Type B pancreatic cell (in vitro differentiated cells): ENCODE data around the gene DDAH1. TPM values are rescaled to one million over a fixed set of nuclear protein-coding genes. Genes with fewer than 3 reads are reported as not detected.

Source experiments
- DNase-seq: peaks from one replicate; pipeline ENCODE4 v3.0.0; 2021; ENCODE audit warnings: mixed read lengths; ENCODE audit not compliant: unreplicated experiment; ENCODE audit errors: extremely low spot score
- H3K27ac Mint-ChIP-seq: 2 replicates; pipeline ENCODE4 v1.8.0; 2021; ENCODE audit warnings: mild to moderate bottlenecking, mixed read lengths
- H3K27me3 Mint-ChIP-seq: 2 replicates; pipeline ENCODE4 v1.8.0; 2021; ENCODE audit warnings: mixed read lengths
- H3K36me3 Mint-ChIP-seq: 2 replicates; pipeline ENCODE4 v1.8.0; 2021; ENCODE audit warnings: mixed read lengths
- H3K4me1 Mint-ChIP-seq: one replicate; pipeline ENCODE4 v1.8.0; 2021; ENCODE audit warnings: mixed read lengths; ENCODE audit not compliant: unreplicated experiment
- H3K4me3 Mint-ChIP-seq: 2 replicates; pipeline ENCODE4 v1.8.0; 2021; ENCODE audit warnings: mild to moderate bottlenecking, mixed read lengths
- H3K9me3 Mint-ChIP-seq: 2 replicates; pipeline ENCODE4 v1.8.0; 2021; ENCODE audit warnings: mixed read lengths
- CTCF ChIP-seq: fragments of 200-600 bp; sonication (generic); conservative IDR thresholded peaks from 2 replicates; pipeline ENCODE4 v1.5.0; 2021; ENCODE audit warnings: antibody characterized with exemption, mild to moderate bottlenecking
- total RNA-seq: library from RNA; stranded (reverse); gene quantifications from 2 replicates; pipeline ENCODE4 v1.2.1, GENCODE V29; 2021; ENCODE audit warnings: low replicate concordance

DDAH1 gene
- total RNA-seq, 1 donor from 2014 or later: 28.6 TPM

- TF ChIP-seq CTCF: no peak
Measured at GRCh38 chr1:85480566-85480965, 15.6 kb upstream of the DDAH1 start.

GRCh38 chr1:85479491-85479890 is 14.5 kb upstream of the DDAH1 start:
- Mint-ChIP-seq H3K27me3 (no peaks in the 10 kb centered on the region), H3K4me3 (no peak overlapping the region), H3K36me3 (no peaks in the 10 kb centered on the region), H3K27ac (no peak overlapping the region), H3K9me3 (no peaks in the 10 kb centered on the region), H3K4me1 (no peaks in the 10 kb centered on the region)
- no peak for DNase-seq
- no peak for TF ChIP-seq CTCF

More at GRCh38 chr1:85480566-85480965, 15.6 kb upstream of the DDAH1 start:
- H3K27me3 Mint-ChIP-seq: no peaks in the 10 kb centered on the region
- H3K27ac Mint-ChIP-seq: no peak overlapping the region
- no peaks in the 10 kb centered on the region for H3K36me3 Mint-ChIP-seq
- H3K4me1 Mint-ChIP-seq: no peaks in the 10 kb centered on the region
- H3K9me3 Mint-ChIP-seq: no peaks in the 10 kb centered on the region
- H3K4me3 Mint-ChIP-seq: no peak overlapping the region
- DNase-seq: no peak

GRCh38 chr1:85478366-85478765 is 13.4 kb upstream of the DDAH1 start:
- Mint-ChIP-seq H3K4me3 (no peak overlapping the region), H3K9me3 (no peaks in the 10 kb centered on the region), H3K27ac (no peak overlapping the region), H3K36me3 (no peaks in the 10 kb centered on the region), H3K4me1 (no peaks in the 10 kb centered on the region), H3K27me3 (no peaks in the 10 kb centered on the region)
- DNase-seq: no peak
- TF ChIP-seq CTCF: no peak

GRCh38 chr1:85475055-85475454 is 10.1 kb upstream of the DDAH1 start:
- no peak overlapping the region for H3K27ac Mint-ChIP-seq
- no peak for DNase-seq
- TF ChIP-seq CTCF: no peak
- no peaks in the 10 kb centered on the region for H3K4me1 Mint-ChIP-seq
- no peaks in the 10 kb centered on the region for H3K9me3 Mint-ChIP-seq
- no peaks in the 10 kb centered on the region for H3K36me3 Mint-ChIP-seq
- H3K4me3 Mint-ChIP-seq: no peak overlapping the region
- H3K27me3 Mint-ChIP-seq: no peaks in the 10 kb centered on the region

GRCh38 chr1:85473390-85473789 is 8.4 kb upstream of the DDAH1 start:
- no peak for DNase-seq
- no peaks in the 10 kb centered on the region for H3K9me3 Mint-ChIP-seq

More at GRCh38 chr1:85473390-85473789, 8.4 kb upstream of the DDAH1 start:
- no peaks in the 10 kb centered on the region for H3K4me1 Mint-ChIP-seq
- no peak for TF ChIP-seq CTCF
- no peaks in the 10 kb centered on the region for H3K36me3 Mint-ChIP-seq
- no peak overlapping the region for H3K27ac Mint-ChIP-seq
- no peak overlapping the region for H3K4me3 Mint-ChIP-seq
- peaks cover 3% of the 10 kb centered on the region for H3K27me3 Mint-ChIP-seq
